Daoy (cell line): ENCODE data around the gene UGT1A1. TPM values are rescaled to one million over a fixed set of nuclear protein-coding genes. Genes with fewer than 3 reads are reported as not detected.

Source experiments
- DNase-seq: peaks from one replicate; pipeline ENCODE4 v3.0.0-alpha.2; 2015; ENCODE audit warnings: low read depth
- total RNA-seq: library from RNA; depleted of rRNA; stranded (reverse); fragments of >200 nt; shearing (Covaris generic); gene quantifications from 2 replicates; pipeline ENCODE4 v1.2.3, GENCODE V29; 2014

UGT1A1 gene
- total RNA-seq, 1 experiment from 2014 or later = 0.06 TPM

GRCh38 chr2:233758141-233758540, 1.9 kb upstream of the UGT1A1 start:
- DNase-seq = no peak

GRCh38 chr2:233758849-233759248, 1.2 kb upstream of the UGT1A1 start:
- DNase-seq = no peak

GRCh38 chr2:233761040-233761769, 1.1 kb downstream of the UGT1A1 start:
- peak; percentile 57 for DNase-seq

GRCh38 chr2:233764264-233764663, 4.2 kb downstream of the UGT1A1 start:
- peak; percentile 92 for DNase-seq

GRCh38 chr2:233764761-233765160, 4.7 kb downstream of the UGT1A1 start:
- peak; percentile 52 for DNase-seq

- no peak for DNase-seq
Observed at GRCh38 chr2:233766416-233766815, 6.3 kb downstream of the UGT1A1 start.

- no peak for DNase-seq
Observed at GRCh38 chr2:233768076-233768475, 8.0 kb downstream of the UGT1A1 start.

- no peak for DNase-seq
Observed at GRCh38 chr2:233769260-233769659, 9.2 kb downstream of the UGT1A1 start.

GRCh38 chr2:233772153-233772552, 12.1 kb downstream of the UGT1A1 start:
- no peak for DNase-seq

GRCh38 chr2:233772583-233772982, 12.5 kb downstream of the UGT1A1 start:
- DNase-seq = peak; percentile 17

- DNase-seq = no peak
Observed at GRCh38 chr2:233773854-233774253, 13.8 kb downstream of the UGT1A1 start.

- no peak for DNase-seq
Observed at GRCh38 chr2:233775414-233775813, 15.3 kb downstream of the UGT1A1 start.

GRCh38 chr2:233778030-233778429, 18.0 kb downstream of the UGT1A1 start, which contains the start of gene MROH2A:
MROH2A (plus strand) TSS chr2:233778330; CDS start chr2:233779359, 1,029 bp downstream.
- DNase-seq = no peak

GRCh38 chr2:233779722-233780121, 19.7 kb downstream of the UGT1A1 start:
- DNase-seq = no peak

GRCh38 chr2:233780771-233781170, 20.7 kb downstream of the UGT1A1 start:
- DNase-seq = peak; percentile 15

GRCh38 chr2:233789554-233789953, 29.5 kb downstream of the UGT1A1 start:
- DNase-seq = no peak

- DNase-seq = no peak
Observed at GRCh38 chr2:233791151-233791882, 31.2 kb downstream of the UGT1A1 start.

GRCh38 chr2:233791883-233792329, 31.8 kb downstream of the UGT1A1 start:
- DNase-seq = no peak

GRCh38 chr2:233792720-233793119, 32.6 kb downstream of the UGT1A1 start:
- no peak for DNase-seq

- no peak for DNase-seq
Observed at GRCh38 chr2:233793465-233794127, 33.5 kb downstream of the UGT1A1 start.

- DNase-seq = no peak
Observed at GRCh38 chr2:233794128-233794658, 34.1 kb downstream of the UGT1A1 start.

GRCh38 chr2:233795735-233796171, 35.7 kb downstream of the UGT1A1 start:
- no peak for DNase-seq
